GM12892 (cell line): Measurements from ENCODE around the gene CENPV.

Experiments used
- POLR2A ChIP-seq: IDR thresholded peaks from 2 replicates; pipeline ENCODE4 v1.6.1; 2011; ENCODE audit warnings: low read depth, low read length, control low read depth
- POLR2AphosphoS5 ChIP-seq: IDR thresholded peaks from 2 replicates; pipeline ENCODE4 v1.6.1; 2011; ENCODE audit warnings: low read depth, low read length, control low read depth
- TAF1 ChIP-seq: IDR thresholded peaks from 2 replicates; pipeline ENCODE4 v1.6.1; 2011; ENCODE audit warnings: low read depth, mild to moderate bottlenecking, control low read depth, low read length, borderline replicate concordance

DNA sequence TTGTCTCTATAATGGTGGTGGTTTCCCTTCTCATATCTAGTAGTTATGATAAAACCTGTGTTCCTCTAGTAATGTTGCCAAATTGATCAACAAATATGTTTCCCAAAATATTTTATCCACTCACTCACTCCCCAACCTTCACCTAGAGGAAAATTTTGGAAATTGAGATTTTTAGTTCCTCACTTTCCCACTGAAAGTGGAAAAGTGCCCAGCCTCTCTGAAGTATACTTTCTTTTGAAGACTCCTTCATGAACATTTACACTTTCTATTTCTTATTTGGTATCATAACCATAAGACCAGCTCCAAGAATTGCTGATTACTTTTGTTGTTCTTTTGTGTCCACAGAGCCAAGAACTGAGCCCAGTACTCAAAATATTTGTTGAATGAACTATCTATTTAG is 5.1 kb upstream of the CENPV start:
- TF ChIP-seq POLR2AphosphoS5, result no peak
- no peak for TF ChIP-seq TAF1
- TF ChIP-seq POLR2A, result no peak
